HepG2 (cell line): ENCODE results near the gene EFNA2. TPM values are rescaled to one million over a fixed set of nuclear protein-coding genes. Genes with fewer than 3 reads are reported as not detected.
A peak's percentile ranks its signal among the peaks of the same experiment; 100 is the strongest.

Source experiments
- CHCHD3 ChIP-seq: sonication (generic); formaldehyde crosslinking; IDR thresholded peaks from 2 replicates; pipeline ENCODE4 v1.8.0; 2022; ENCODE audit warnings: mild to moderate bottlenecking, missing genetic modification reagents, moderate library complexity
- IKZF4 ChIP-seq: sonication (generic); formaldehyde crosslinking; IDR thresholded peaks from 2 replicates; pipeline ENCODE4 v1.5.1; 2020; ENCODE audit warnings: borderline replicate concordance, mild to moderate bottlenecking, low read depth, missing genetic modification reagents; ENCODE audit errors: not compliant biosample characterization
- KLF6 ChIP-seq: IDR thresholded peaks from 2 replicates; pipeline ENCODE4 v1.8.0; 2016; ENCODE audit warnings: missing biosample characterization, missing genetic modification reagents
- MED1 ChIP-seq: sonication (generic); formaldehyde crosslinking; IDR thresholded peaks from 2 replicates; pipeline ENCODE4 v1.4.0; 2020; ENCODE audit warnings: missing genetic modification reagents
- NONO ChIP-seq, 2 experiments: fragments of 450-650 bp in 1 of 2; sonication (generic) in 1 of 2; formaldehyde crosslinking in 1 of 2; IDR thresholded peaks in 1 of 2; conservative IDR thresholded peaks in 1 of 2; 2 replicates each; pipeline versions ENCODE4 v1.6.1 to v1.8.0; 2017 to 2022; ENCODE audit warnings: mild to moderate bottlenecking in 1 of 2, missing genetic modification reagents in 1 of 2, moderate library complexity in 1 of 2
- SATB2 ChIP-seq: sonication (generic); formaldehyde crosslinking; IDR thresholded peaks from 2 replicates; pipeline ENCODE4 v1.5.0; 2020; ENCODE audit warnings: missing genetic modification reagents
- ZBTB7B ChIP-seq: sonication (generic); formaldehyde crosslinking; IDR thresholded peaks from 2 replicates; pipeline ENCODE4 v1.4.0; 2020; ENCODE audit warnings: missing genetic modification reagents
- ZMYM2 ChIP-seq: sonication (generic); formaldehyde crosslinking; IDR thresholded peaks from 2 replicates; pipeline ENCODE4 v1.8.0; 2022; ENCODE audit warnings: mild to moderate bottlenecking, missing genetic modification reagents
- ZNF263 ChIP-seq: sonication (generic); formaldehyde crosslinking; IDR thresholded peaks from 2 replicates; pipeline ENCODE4 v1.4.0; 2020; ENCODE audit warnings: missing genetic modification reagents
- ZNF280B ChIP-seq: sonication (generic); formaldehyde crosslinking; IDR thresholded peaks from 2 replicates; pipeline ENCODE4 v1.5.0; 2020; ENCODE audit warnings: missing genetic modification reagents, mild to moderate bottlenecking, borderline replicate concordance
- ZNF549 ChIP-seq: sonication (generic); formaldehyde crosslinking; IDR thresholded peaks from 2 replicates; pipeline ENCODE4 v1.5.0; 2020; ENCODE audit warnings: missing genetic modification reagents
- ZNF660 ChIP-seq: sonication (generic); formaldehyde crosslinking; IDR thresholded peaks from 2 replicates; pipeline ENCODE4 v1.5.1; 2020; ENCODE audit warnings: mild to moderate bottlenecking, low read depth, missing genetic modification reagents, borderline replicate concordance
- polyA plus RNA-seq, 8 experiments: library from polyadenylated mRNA; depleted of rRNA in 3 of 8; stranded (reverse) in 7 of 8; unstranded in 1 of 8; fragments of >200 nt; fragmentation: Illumina TruSeq in 4 of 8; extraction: Trizol in 4 of 8; gene quantifications; 2 replicates each; pipeline versions ENCODE4 v1.2.1 to v1.2.3, GENCODE V29; 2011 to 2016; ENCODE audit warnings: low read depth in 4 of 8, missing spikeins in 1 of 8, mixed read lengths in 1 of 8; ENCODE audit not compliant: insufficient read depth in 1 of 8
- total RNA-seq, 5 experiments: library from RNA; depleted of rRNA; stranded (reverse); fragments of >200 nt; fragmentation: Illumina TruSeq; extraction: Trizol; gene quantifications; 2 replicates each; pipeline ENCODE4 v1.2.3, GENCODE V29; 2016; ENCODE audit warnings: low read depth in 1 of 5
- TF ChIP-seq, protein P1 (sequence below): sonication (generic); formaldehyde crosslinking; IDR thresholded peaks from 2 replicates; pipeline ENCODE4 v1.4.0; 2020; ENCODE audit warnings: missing genetic modification reagents, low read depth, mild to moderate bottlenecking, borderline replicate concordance
- TF ChIP-seq, protein P2 (sequence below), 2 experiments: fragments of 450-650 bp in 1 of 2; sonication (generic) in 1 of 2; formaldehyde crosslinking in 1 of 2; IDR thresholded peaks; 2 replicates each; pipeline versions ENCODE4 v1.6.1 to v1.8.0; 2016 to 2022; ENCODE audit warnings: antibody characterized with exemption in 1 of 2, mild to moderate bottlenecking in 1 of 2, missing genetic modification reagents in 1 of 2
- TF ChIP-seq, protein P3 (sequence below): sonication (generic); formaldehyde crosslinking; IDR thresholded peaks from 2 replicates; pipeline ENCODE4 v1.8.1; 2023; ENCODE audit warnings: missing genetic modification reagents, inconsistent platforms, borderline replicate concordance

The EFNA2 gene
- total and polyA plus RNA-seq, 2 of the 13 experiments (the other 11 are each of a cell fraction or from before 2014, with no cell fraction given) = 6.0 to 9.9 TPM

DNA sequence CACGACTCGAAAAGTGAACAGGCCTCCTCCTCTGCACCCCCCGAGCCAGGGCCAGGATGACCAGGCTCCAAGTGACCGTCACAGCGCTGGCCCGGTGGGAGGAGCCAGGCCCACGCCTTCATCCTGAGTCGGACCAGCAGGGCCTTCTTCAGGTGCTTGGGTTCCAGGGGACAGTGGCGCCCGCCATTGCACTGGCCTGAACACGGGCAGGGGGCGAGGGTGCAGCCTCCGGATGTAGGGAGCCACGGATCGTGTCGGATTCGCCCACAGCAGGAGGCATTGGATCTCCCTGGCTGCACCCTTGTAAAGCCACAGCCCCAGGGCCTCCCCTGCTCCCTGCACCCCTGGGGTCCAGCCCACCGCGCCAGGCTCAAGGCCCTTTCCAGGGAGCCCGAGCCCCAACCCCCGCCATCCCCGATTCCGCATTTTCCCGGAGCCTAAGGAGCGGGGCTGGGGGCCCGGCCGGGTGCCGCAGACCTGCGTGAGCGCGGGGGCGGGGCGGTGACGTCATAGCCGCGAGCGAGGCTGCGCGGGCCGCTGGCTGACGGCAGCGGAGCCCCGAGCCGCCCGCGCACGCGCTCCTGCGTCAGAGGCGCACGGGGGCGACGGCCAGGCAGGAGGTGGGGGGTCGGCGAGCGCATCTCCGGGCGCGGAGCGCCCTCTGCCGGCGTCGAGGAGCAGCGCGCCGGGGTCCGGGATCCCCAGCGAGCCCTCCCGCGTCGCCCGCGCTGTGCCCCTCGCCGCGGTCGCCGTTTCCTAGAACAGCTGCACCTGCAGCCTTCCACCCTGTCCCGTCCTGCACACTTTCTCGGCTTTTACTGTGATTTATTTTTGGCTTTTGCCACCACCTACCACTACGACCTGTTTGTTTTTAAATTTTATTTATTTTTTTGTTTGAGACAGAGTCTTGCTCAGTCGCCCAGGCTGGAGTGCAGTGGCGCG is 45.6 kb upstream of the EFNA2 start (continued):
- no peak for TF ChIP-seq ZNF660 (CRISPR knock-in tag)
- TF ChIP-seq NONO (IDR thresholded peaks at IDR 0.05) = no peak
- TF ChIP-seq NONO (CRISPR knock-in tag; conservative IDR thresholded peaks at IDR 0.05) = no peak
- TF ChIP-seq MED1 (CRISPR knock-in tag) = no peak
- TF ChIP-seq, protein P1, sequence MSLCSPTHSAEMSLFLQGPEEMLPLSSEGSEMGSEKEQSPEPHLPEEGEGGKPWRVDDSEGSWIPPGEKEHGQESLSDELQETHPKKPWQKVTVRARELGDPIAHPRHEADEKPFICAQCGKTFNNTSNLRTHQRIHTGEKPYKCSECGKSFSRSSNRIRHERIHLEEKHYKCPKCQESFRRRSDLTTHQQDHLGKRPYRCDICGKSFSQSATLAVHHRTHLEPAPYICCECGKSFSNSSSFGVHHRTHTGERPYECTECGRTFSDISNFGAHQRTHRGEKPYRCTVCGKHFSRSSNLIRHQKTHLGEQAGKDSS (CRISPR knock-in tag) = no peak
- TF ChIP-seq, protein P2, sequence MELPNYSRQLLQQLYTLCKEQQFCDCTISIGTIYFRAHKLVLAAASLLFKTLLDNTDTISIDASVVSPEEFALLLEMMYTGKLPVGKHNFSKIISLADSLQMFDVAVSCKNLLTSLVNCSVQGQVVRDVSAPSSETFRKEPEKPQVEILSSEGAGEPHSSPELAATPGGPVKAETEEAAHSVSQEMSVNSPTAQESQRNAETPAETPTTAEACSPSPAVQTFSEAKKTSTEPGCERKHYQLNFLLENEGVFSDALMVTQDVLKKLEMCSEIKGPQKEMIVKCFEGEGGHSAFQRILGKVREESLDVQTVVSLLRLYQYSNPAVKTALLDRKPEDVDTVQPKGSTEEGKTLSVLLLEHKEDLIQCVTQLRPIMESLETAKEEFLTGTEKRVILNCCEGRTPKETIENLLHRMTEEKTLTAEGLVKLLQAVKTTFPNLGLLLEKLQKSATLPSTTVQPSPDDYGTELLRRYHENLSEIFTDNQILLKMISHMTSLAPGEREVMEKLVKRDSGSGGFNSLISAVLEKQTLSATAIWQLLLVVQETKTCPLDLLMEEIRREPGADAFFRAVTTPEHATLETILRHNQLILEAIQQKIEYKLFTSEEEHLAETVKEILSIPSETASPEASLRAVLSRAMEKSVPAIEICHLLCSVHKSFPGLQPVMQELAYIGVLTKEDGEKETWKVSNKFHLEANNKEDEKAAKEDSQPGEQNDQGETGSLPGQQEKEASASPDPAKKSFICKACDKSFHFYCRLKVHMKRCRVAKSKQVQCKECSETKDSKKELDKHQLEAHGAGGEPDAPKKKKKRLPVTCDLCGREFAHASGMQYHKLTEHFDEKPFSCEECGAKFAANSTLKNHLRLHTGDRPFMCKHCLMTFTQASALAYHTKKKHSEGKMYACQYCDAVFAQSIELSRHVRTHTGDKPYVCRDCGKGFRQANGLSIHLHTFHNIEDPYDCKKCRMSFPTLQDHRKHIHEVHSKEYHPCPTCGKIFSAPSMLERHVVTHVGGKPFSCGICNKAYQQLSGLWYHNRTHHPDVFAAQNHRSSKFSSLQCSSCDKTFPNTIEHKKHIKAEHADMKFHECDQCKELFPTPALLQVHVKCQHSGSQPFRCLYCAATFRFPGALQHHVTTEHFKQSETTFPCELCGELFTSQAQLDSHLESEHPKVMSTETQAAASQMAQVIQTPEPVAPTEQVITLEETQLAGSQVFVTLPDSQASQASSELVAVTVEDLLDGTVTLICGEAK (IDR thresholded peaks at IDR 0.05) = no peak
- TF ChIP-seq, protein P2 (CRISPR knock-in tag; IDR thresholded peaks at IDR 0.05) = no peak
- TF ChIP-seq ZNF280B (CRISPR knock-in tag) = no peak
- TF ChIP-seq ZNF263 (CRISPR knock-in tag) = no peak
- no peak for TF ChIP-seq ZNF549
- TF ChIP-seq, protein P3, sequence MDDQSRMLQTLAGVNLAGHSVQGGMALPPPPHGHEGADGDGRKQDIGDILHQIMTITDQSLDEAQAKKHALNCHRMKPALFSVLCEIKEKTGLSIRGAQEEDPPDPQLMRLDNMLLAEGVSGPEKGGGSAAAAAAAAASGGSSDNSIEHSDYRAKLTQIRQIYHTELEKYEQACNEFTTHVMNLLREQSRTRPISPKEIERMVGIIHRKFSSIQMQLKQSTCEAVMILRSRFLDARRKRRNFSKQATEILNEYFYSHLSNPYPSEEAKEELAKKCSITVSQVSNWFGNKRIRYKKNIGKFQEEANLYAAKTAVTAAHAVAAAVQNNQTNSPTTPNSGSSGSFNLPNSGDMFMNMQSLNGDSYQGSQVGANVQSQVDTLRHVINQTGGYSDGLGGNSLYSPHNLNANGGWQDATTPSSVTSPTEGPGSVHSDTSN = no peak
- peak; percentile 30; the same call in 1 of the 2 replicates for TF ChIP-seq ZBTB7B
- TF ChIP-seq CHCHD3 (CRISPR knock-in tag) = no peak
- no peak for TF ChIP-seq SATB2
- TF ChIP-seq KLF6 (CRISPR knock-in tag) = no peak
- TF ChIP-seq IKZF4 (CRISPR knock-in tag) = peak; percentile 35
- TF ChIP-seq ZMYM2 (CRISPR knock-in tag) = no peak
